DND-41 (cell line): Measurements from ENCODE around the gene RBL2.

Source experiments
- ATAC-seq: fragments of 200-7000 bp; cut with Tn5 transposase; 3 replicates; pipeline ENCODE4 v1.9.1; 2021; ENCODE audit warnings: low read depth; ENCODE audit not compliant: insufficient read depth
- DNase-seq: peaks from one replicate; pipeline ENCODE4 v3.0.0-alpha.2; 2020
- H2AFZ ChIP-seq: 2 replicates; pipeline ENCODE4 v1.6.0; 2012; ENCODE audit warnings: low read depth, low read length
- H3K27ac ChIP-seq: 2 replicates; pipeline ENCODE4 v1.5.1; 2012; ENCODE audit warnings: low read length, inconsistent platforms
- H3K27me3 ChIP-seq: fragments of 200-600 bp; sonication (generic); 2 replicates; pipeline ENCODE4 v1.6.0; 2012; ENCODE audit warnings: low read length, mild to moderate bottlenecking, inconsistent platforms; ENCODE audit not compliant: insufficient read depth, poor library complexity
- H3K36me3 ChIP-seq: 2 replicates; pipeline ENCODE4 v1.5.1; 2012; ENCODE audit warnings: low read length, inconsistent platforms; ENCODE audit not compliant: insufficient read depth
- H3K4me1 ChIP-seq: 2 replicates; pipeline ENCODE4 v1.5.1; 2012; ENCODE audit warnings: mild to moderate bottlenecking, low read length; ENCODE audit not compliant: insufficient read depth
- H3K4me2 ChIP-seq: 2 replicates; pipeline ENCODE4 v1.6.0; 2012; ENCODE audit warnings: mild to moderate bottlenecking, moderate library complexity, low read length, inconsistent platforms; ENCODE audit not compliant: insufficient read depth
- H3K4me3 ChIP-seq, 2 experiments: fragments of 200-600 bp in 1 of 2; shearing (Covaris generic) in 1 of 2; 2 replicates each; pipeline ENCODE4 v1.5.1; 2012 to 2016; ENCODE audit warnings: inconsistent platforms in 2 of 2, low read length in 2 of 2, mild to moderate bottlenecking in 2 of 2, low read depth in 1 of 2, moderate library complexity in 1 of 2
- H3K79me2 ChIP-seq: 2 replicates; pipeline ENCODE4 v1.6.0; 2012; ENCODE audit warnings: low read length, inconsistent platforms; ENCODE audit not compliant: insufficient read depth
- H3K9ac ChIP-seq: 2 replicates; pipeline ENCODE4 v1.6.0; 2012; ENCODE audit warnings: low read depth, mild to moderate bottlenecking, inconsistent platforms, low read length, moderate library complexity
- H3K9me3 ChIP-seq: 2 replicates; pipeline ENCODE4 v1.5.1; 2012; ENCODE audit warnings: low read length, moderate library complexity, mild to moderate bottlenecking, inconsistent platforms; ENCODE audit not compliant: insufficient read depth, severe bottlenecking
- H4K20me1 ChIP-seq: 2 replicates; pipeline ENCODE4 v1.6.0; 2012; ENCODE audit warnings: low read length; ENCODE audit not compliant: insufficient read depth
- CTCF ChIP-seq: IDR thresholded peaks from 2 replicates; pipeline ENCODE4 v1.5.1; 2012; ENCODE audit warnings: borderline replicate concordance, low read length, moderate library complexity, mild to moderate bottlenecking; ENCODE audit not compliant: poor library complexity, severe bottlenecking; ENCODE audit errors: extremely low read depth
- EZH2 ChIP-seq: IDR thresholded peaks from 3 replicates; pipeline ENCODE4 v1.6.1; 2012; ENCODE audit warnings: borderline replicate concordance, low read depth, mild to moderate bottlenecking, moderate library complexity, low read length, inconsistent platforms; ENCODE audit not compliant: severe bottlenecking

RBL2 gene

GRCh38 chr16:53478965-53479364, 44.7 kb downstream of the RBL2 start:
- Histone ChIP-seq H3K36me3 (peaks cover 92% of the 10 kb centered on the region), H3K79me2 (no peaks in the 10 kb centered on the region), H3K4me2 (no peak overlapping the region), H3K27me3 (no peaks in the 10 kb centered on the region), H4K20me1 (no peaks in the 10 kb centered on the region), H3K4me3 (no peak overlapping the region), H3K27ac (no peak overlapping the region), H2AFZ (no peak overlapping the region), H3K4me1 (no peaks in the 10 kb centered on the region), H3K9ac (no peak overlapping the region), H3K9me3 (peaks cover 9% of the 10 kb centered on the region)
- DNase-seq = no peak
- TF ChIP-seq EZH2 (no peak), CTCF (no peak)
- no peak for ATAC-seq

GRCh38 chr16:53480394-53480793, 46.1 kb downstream of the RBL2 start:
- H3K4me3 ChIP-seq = no peak overlapping the region
- TF ChIP-seq CTCF (no peak), EZH2 (no peak)
- peaks cover 97% of the 10 kb centered on the region for H3K36me3 ChIP-seq
- peaks cover 23% of the 10 kb centered on the region for H3K9me3 ChIP-seq
- ATAC-seq (no peak), DNase-seq (no peak)
- no peak overlapping the region for H2AFZ ChIP-seq
- no peaks in the 10 kb centered on the region for H4K20me1 ChIP-seq
- H3K27me3 ChIP-seq = no peaks in the 10 kb centered on the region
- H3K27ac ChIP-seq = no peak overlapping the region
- H3K4me1 ChIP-seq = no peaks in the 10 kb centered on the region
- no peak overlapping the region for H3K4me2 ChIP-seq
- H3K9ac ChIP-seq = no peak overlapping the region
- no peaks in the 10 kb centered on the region for H3K79me2 ChIP-seq

GRCh38 chr16:53482123-53482522, 47.9 kb downstream of the RBL2 start:
- H2AFZ ChIP-seq = no peak overlapping the region
- no peaks in the 10 kb centered on the region for H4K20me1 ChIP-seq
- H3K36me3 ChIP-seq = peaks cover 100% of the 10 kb centered on the region
- no peak overlapping the region for H3K27ac ChIP-seq
- H3K27me3 ChIP-seq = no peaks in the 10 kb centered on the region
- H3K79me2 ChIP-seq = no peaks in the 10 kb centered on the region
- ATAC-seq (no peak), DNase-seq (no peak)
- H3K9ac ChIP-seq = no peak overlapping the region
- peaks cover 40% of the 10 kb centered on the region for H3K9me3 ChIP-seq
- H3K4me2 ChIP-seq = no peak overlapping the region
- H3K4me1 ChIP-seq = no peaks in the 10 kb centered on the region
- no peak overlapping the region for H3K4me3 ChIP-seq
- no peak for TF ChIP-seq CTCF
- no peak for TF ChIP-seq EZH2

GRCh38 chr16:53484542-53484941, 50.3 kb downstream of the RBL2 start:
- H4K20me1 ChIP-seq = no peaks in the 10 kb centered on the region
- H3K9ac ChIP-seq = no peak overlapping the region
- ATAC-seq (no peak), DNase-seq (no peak)
- H3K36me3 ChIP-seq = peaks cover 94% of the 10 kb centered on the region
- no peak overlapping the region for H2AFZ ChIP-seq
- no peaks in the 10 kb centered on the region for H3K27me3 ChIP-seq
- no peak overlapping the region for H3K4me2 ChIP-seq
- H3K4me1 ChIP-seq = no peaks in the 10 kb centered on the region
- TF ChIP-seq CTCF (no peak), EZH2 (no peak)
- H3K4me3 ChIP-seq = no peak overlapping the region
- peaks cover 42% of the 10 kb centered on the region for H3K9me3 ChIP-seq
- H3K79me2 ChIP-seq = no peaks in the 10 kb centered on the region
- no peak overlapping the region for H3K27ac ChIP-seq
